OCI-LY1 (cell line): ENCODE measurements around the gene L1CAM.

ENCODE experiments used
- EZH2 ChIP-seq: fragments of 200-600 bp; sonication (generic), shearing (Covaris generic); IDR thresholded peaks from 2 replicates; pipeline ENCODE4 v1.8.0; 2017; ENCODE audit warnings: borderline replicate concordance, mixed run types, mild to moderate bottlenecking, antibody characterized with exemption, low read length, moderate library complexity, mixed read lengths
- TF ChIP-seq, protein P1 (sequence below): fragments of 200-600 bp; sonication (generic), shearing (Covaris generic); IDR thresholded peaks from 2 replicates; pipeline ENCODE4 v1.5.1; 2017; ENCODE audit warnings: mild to moderate bottlenecking, antibody characterized with exemption, low read length, moderate library complexity, mixed read lengths

DNA sequence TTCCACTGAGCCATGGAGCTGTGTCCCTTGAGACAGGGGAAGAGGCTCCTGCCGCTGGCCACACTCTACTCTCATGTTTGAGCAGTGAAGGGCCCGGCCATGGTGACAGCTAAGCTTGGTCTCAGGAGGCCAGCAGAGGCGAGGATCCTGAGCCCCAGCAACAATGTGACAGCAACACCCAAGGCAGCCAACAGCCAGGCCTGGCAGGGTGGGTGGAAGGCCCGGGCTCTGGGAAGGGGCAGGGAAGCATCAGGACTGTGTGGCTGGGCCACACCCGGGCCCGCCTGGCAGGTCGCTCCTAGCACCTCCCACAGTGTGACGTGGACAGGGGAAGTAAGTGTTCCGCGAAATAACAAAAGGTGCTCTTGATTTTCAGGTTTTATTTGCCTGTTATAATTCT, 24.8 kb downstream of the L1CAM start:
- TF ChIP-seq, protein P1, sequence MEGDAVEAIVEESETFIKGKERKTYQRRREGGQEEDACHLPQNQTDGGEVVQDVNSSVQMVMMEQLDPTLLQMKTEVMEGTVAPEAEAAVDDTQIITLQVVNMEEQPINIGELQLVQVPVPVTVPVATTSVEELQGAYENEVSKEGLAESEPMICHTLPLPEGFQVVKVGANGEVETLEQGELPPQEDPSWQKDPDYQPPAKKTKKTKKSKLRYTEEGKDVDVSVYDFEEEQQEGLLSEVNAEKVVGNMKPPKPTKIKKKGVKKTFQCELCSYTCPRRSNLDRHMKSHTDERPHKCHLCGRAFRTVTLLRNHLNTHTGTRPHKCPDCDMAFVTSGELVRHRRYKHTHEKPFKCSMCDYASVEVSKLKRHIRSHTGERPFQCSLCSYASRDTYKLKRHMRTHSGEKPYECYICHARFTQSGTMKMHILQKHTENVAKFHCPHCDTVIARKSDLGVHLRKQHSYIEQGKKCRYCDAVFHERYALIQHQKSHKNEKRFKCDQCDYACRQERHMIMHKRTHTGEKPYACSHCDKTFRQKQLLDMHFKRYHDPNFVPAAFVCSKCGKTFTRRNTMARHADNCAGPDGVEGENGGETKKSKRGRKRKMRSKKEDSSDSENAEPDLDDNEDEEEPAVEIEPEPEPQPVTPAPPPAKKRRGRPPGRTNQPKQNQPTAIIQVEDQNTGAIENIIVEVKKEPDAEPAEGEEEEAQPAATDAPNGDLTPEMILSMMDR, result no peak
- TF ChIP-seq EZH2, result no peak
